ENCODE measurements around the gene CARNS1.

DNA sequence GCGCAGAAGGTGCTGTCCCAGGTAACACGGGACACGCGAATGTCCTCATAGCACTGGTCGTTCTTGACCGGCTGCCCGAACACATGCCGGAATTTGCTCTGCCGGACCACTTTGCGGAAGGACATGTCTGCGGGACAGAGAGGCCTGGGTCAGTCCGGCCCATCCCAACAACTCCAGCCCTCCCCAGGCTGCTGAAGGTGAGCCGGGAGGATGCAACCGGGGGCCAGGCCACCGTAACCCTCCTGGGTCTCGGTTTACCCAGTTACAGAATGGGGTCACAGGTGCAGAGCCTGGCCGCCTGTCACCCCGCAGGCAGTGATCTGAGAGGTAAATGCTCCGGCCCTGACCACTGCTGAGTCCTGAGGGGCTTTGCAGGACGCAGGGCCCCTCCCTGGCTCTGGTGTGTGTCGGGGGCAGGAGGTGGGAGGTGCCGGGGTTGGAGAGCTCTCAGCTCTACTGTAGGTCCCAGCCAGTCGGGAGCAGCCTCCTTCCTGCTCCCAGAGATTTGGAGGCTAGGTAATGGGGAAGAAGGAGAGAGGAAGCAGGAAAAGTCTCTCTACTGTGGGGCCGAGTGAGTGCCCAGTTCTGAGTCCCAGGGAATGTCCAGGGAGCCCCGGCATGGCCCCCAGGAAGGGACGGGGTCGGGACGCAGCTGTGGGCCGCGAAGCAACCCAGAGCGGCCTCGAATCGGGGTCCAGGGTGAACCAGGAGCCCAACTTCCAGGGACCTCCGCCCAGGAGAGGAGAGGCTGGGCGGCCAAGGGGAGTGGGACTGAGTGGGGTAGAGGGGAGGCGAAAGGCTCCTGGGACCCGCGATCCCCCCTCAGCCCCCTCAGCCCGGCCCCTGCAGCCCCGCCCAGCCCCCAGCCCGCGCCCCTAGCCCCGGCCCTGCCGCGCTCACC lies 27.3 kb downstream of the CARNS1 start:
- TF ChIP-seq, protein P1, sequence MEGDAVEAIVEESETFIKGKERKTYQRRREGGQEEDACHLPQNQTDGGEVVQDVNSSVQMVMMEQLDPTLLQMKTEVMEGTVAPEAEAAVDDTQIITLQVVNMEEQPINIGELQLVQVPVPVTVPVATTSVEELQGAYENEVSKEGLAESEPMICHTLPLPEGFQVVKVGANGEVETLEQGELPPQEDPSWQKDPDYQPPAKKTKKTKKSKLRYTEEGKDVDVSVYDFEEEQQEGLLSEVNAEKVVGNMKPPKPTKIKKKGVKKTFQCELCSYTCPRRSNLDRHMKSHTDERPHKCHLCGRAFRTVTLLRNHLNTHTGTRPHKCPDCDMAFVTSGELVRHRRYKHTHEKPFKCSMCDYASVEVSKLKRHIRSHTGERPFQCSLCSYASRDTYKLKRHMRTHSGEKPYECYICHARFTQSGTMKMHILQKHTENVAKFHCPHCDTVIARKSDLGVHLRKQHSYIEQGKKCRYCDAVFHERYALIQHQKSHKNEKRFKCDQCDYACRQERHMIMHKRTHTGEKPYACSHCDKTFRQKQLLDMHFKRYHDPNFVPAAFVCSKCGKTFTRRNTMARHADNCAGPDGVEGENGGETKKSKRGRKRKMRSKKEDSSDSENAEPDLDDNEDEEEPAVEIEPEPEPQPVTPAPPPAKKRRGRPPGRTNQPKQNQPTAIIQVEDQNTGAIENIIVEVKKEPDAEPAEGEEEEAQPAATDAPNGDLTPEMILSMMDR (conservative IDR thresholded peaks at IDR 0.05 in 1 of 2, IDR thresholded peaks at IDR 0.05 in 1 of 2; ENCODE audit: low read depth in 1 of 2, low read length in 2 of 2) = no peak
- TF ChIP-seq EZH2 (IDR thresholded peaks at IDR 0.05; ENCODE audit: low read length, missing control alignments) = no peak

Measured in fibroblast of lung (primary cell).